WTC11 (cell line): ENCODE measurements around the gene TACR2. TPM values are rescaled to one million over a fixed set of nuclear protein-coding genes. Genes with fewer than 3 reads are reported as not detected.

Source experiments
- ATAC-seq: fragments of 200-7000 bp; cut with Tn5 transposase; 2 replicates; pipeline ENCODE4 v1.10.0; 2021; ENCODE audit warnings: mild to moderate bottlenecking, moderate library complexity
- CTCF ChIA-PET: fragments of 300-600 bp; sonication (Branson Sonifier 250); formaldehyde crosslinking; loops from one replicate; lab custom pipeline; 2021; ENCODE audit warnings: antibody characterized with exemption; lab: Charles Lee
- POLR2A ChIA-PET: fragments of 350-600 bp; sonication (Branson Sonifier 250); formaldehyde crosslinking; loops from one replicate; lab custom pipeline; 2021; ENCODE audit warnings: antibody characterized with exemption; lab: Charles Lee
- DNase-seq: peaks from one replicate; pipeline ENCODE4 v3.0.0; 2021; ENCODE audit warnings: low spot score
- H3K27ac Mint-ChIP-seq: 2 replicates; pipeline ENCODE4 v1.8.0; 2021; ENCODE audit warnings: mixed read lengths
- H3K27me3 Mint-ChIP-seq: 2 replicates; pipeline ENCODE4 v1.8.0; 2021; ENCODE audit warnings: low read depth, mild to moderate bottlenecking, moderate library complexity, mixed read lengths
- H3K36me3 Mint-ChIP-seq: 2 replicates; pipeline ENCODE4 v1.8.0; 2021; ENCODE audit warnings: mixed read lengths
- H3K4me1 Mint-ChIP-seq: 2 replicates; pipeline ENCODE4 v1.8.0; 2022; ENCODE audit warnings: mixed read lengths
- H3K4me3 Mint-ChIP-seq: 2 replicates; pipeline ENCODE4 v1.8.0; 2021; ENCODE audit warnings: mild to moderate bottlenecking, moderate library complexity, mixed read lengths
- H3K9me3 Mint-ChIP-seq: 2 replicates; pipeline ENCODE4 v1.8.0; 2021; ENCODE audit warnings: mixed read lengths
- CREM ChIP-seq: sonication (generic); formaldehyde crosslinking; IDR thresholded peaks from 2 replicates; pipeline ENCODE4 v1.8.1; 2022; ENCODE audit warnings: mild to moderate bottlenecking, missing genetic modification reagents, moderate library complexity
- E2F1 ChIP-seq: sonication (generic); formaldehyde crosslinking; IDR thresholded peaks from 2 replicates; pipeline ENCODE4 v1.8.0; 2022; ENCODE audit warnings: mild to moderate bottlenecking, missing genetic modification reagents
- ELF4 ChIP-seq: sonication (generic); formaldehyde crosslinking; IDR thresholded peaks from 2 replicates; pipeline ENCODE4 v1.8.1; 2022; ENCODE audit warnings: low read depth, mild to moderate bottlenecking, moderate library complexity, missing genetic modification reagents
- EMX1 ChIP-seq: fragments of 250-450 bp; sonication (Bioruptor Pico); IDR thresholded peaks from 2 replicates; pipeline ENCODE4 v1.8.0; 2021; ENCODE audit warnings: mild to moderate bottlenecking
- HMGXB4 ChIP-seq: sonication (generic); formaldehyde crosslinking; IDR thresholded peaks from 2 replicates; pipeline ENCODE4 v1.8.1; 2023; ENCODE audit warnings: mild to moderate bottlenecking, moderate library complexity, missing genetic modification reagents
- MLX ChIP-seq: sonication (generic); formaldehyde crosslinking; IDR thresholded peaks from 2 replicates; pipeline ENCODE4 v1.8.1; 2023; ENCODE audit warnings: mild to moderate bottlenecking, missing genetic modification reagents, moderate library complexity
- MYBL2 ChIP-seq: sonication (generic); formaldehyde crosslinking; IDR thresholded peaks from 2 replicates; pipeline ENCODE4 v1.8.1; 2023; ENCODE audit warnings: mild to moderate bottlenecking, moderate library complexity, missing genetic modification reagents
- PREB ChIP-seq: sonication (generic); formaldehyde crosslinking; IDR thresholded peaks from 2 replicates; pipeline ENCODE4 v1.8.1; 2022; ENCODE audit warnings: mild to moderate bottlenecking, missing genetic modification reagents, moderate library complexity, borderline replicate concordance
- RORB ChIP-seq: fragments of 250-450 bp; sonication (Bioruptor Pico); IDR thresholded peaks from 2 replicates; pipeline ENCODE4 v1.9.0; 2021; ENCODE audit warnings: mild to moderate bottlenecking
- SMAD4 ChIP-seq: sonication (generic); formaldehyde crosslinking; IDR thresholded peaks from 2 replicates; pipeline ENCODE4 v1.8.0; 2022; ENCODE audit warnings: mild to moderate bottlenecking, missing genetic modification reagents
- ZNF121 ChIP-seq: sonication (generic); formaldehyde crosslinking; IDR thresholded peaks from 2 replicates; pipeline ENCODE4 v1.8.0; 2023; ENCODE audit warnings: missing genetic modification reagents
- ZNF138 ChIP-seq: sonication (generic); formaldehyde crosslinking; conservative IDR thresholded peaks from 2 replicates; pipeline ENCODE4 v1.8.1; 2022; ENCODE audit warnings: mild to moderate bottlenecking, moderate library complexity, missing genetic modification reagents
- ZNF219 ChIP-seq: sonication (generic); formaldehyde crosslinking; IDR thresholded peaks from 2 replicates; pipeline ENCODE4 v1.8.0; 2023; ENCODE audit warnings: missing genetic modification reagents, mild to moderate bottlenecking, borderline replicate concordance
- ZNF232 ChIP-seq: sonication (generic); formaldehyde crosslinking; IDR thresholded peaks from 2 replicates; pipeline ENCODE4 v1.8.0; 2022; ENCODE audit warnings: mild to moderate bottlenecking, missing genetic modification reagents
- ZNF281 ChIP-seq: sonication (generic); formaldehyde crosslinking; IDR thresholded peaks from 2 replicates; pipeline ENCODE4 v1.8.0; 2023; ENCODE audit warnings: mild to moderate bottlenecking, missing genetic modification reagents
- ZNF416 ChIP-seq: fragments of 250-450 bp; sonication (Bioruptor Pico); IDR thresholded peaks from 2 replicates; pipeline ENCODE4 v1.9.0; 2021; ENCODE audit warnings: mild to moderate bottlenecking, inconsistent platforms
- total RNA-seq: library from RNA; stranded (reverse); gene quantifications from 3 replicates; pipeline ENCODE4 v1.2.3, GENCODE V29; 2021
- TF ChIP-seq, protein P1 (sequence below): sonication (generic); formaldehyde crosslinking; IDR thresholded peaks from 2 replicates; pipeline ENCODE4 v1.8.0; 2023; ENCODE audit warnings: missing genetic modification reagents, mild to moderate bottlenecking, borderline replicate concordance
- TF ChIP-seq, protein P2 (sequence below): sonication (generic); formaldehyde crosslinking; IDR thresholded peaks from 2 replicates; pipeline ENCODE4 v1.8.0; 2023; ENCODE audit warnings: missing genetic modification reagents
- TF ChIP-seq, protein P3 (sequence below): fragments of 250-450 bp; sonication (Bioruptor Pico); conservative IDR thresholded peaks from 2 replicates; pipeline ENCODE4 v1.9.0; 2021; ENCODE audit warnings: mild to moderate bottlenecking

Gene TACR2
- total RNA-seq, 1 experiment from 2014 or later = 0.20 TPM

GRCh38 chr10:69446229-69446628 lies 29.5 kb upstream of the TACR2 start:
- no peaks in the 10 kb centered on the region for H3K36me3 Mint-ChIP-seq
- ChIA-PET POLR2A (interaction anchor here (0.6 kb wide), 1 partner anchor 914 kb away, joined by 3 read pairs; no protein-coding TSS in a partner anchor), CTCF (interaction anchor here (0.5 to 1.6 kb wide), 6 partner anchors 20 to 883 kb away, joined by 3 to 6 read pairs (median 4); no protein-coding TSS in a partner anchor)
- H3K27ac Mint-ChIP-seq = no peak overlapping the region
- TF ChIP-seq, protein P1, sequence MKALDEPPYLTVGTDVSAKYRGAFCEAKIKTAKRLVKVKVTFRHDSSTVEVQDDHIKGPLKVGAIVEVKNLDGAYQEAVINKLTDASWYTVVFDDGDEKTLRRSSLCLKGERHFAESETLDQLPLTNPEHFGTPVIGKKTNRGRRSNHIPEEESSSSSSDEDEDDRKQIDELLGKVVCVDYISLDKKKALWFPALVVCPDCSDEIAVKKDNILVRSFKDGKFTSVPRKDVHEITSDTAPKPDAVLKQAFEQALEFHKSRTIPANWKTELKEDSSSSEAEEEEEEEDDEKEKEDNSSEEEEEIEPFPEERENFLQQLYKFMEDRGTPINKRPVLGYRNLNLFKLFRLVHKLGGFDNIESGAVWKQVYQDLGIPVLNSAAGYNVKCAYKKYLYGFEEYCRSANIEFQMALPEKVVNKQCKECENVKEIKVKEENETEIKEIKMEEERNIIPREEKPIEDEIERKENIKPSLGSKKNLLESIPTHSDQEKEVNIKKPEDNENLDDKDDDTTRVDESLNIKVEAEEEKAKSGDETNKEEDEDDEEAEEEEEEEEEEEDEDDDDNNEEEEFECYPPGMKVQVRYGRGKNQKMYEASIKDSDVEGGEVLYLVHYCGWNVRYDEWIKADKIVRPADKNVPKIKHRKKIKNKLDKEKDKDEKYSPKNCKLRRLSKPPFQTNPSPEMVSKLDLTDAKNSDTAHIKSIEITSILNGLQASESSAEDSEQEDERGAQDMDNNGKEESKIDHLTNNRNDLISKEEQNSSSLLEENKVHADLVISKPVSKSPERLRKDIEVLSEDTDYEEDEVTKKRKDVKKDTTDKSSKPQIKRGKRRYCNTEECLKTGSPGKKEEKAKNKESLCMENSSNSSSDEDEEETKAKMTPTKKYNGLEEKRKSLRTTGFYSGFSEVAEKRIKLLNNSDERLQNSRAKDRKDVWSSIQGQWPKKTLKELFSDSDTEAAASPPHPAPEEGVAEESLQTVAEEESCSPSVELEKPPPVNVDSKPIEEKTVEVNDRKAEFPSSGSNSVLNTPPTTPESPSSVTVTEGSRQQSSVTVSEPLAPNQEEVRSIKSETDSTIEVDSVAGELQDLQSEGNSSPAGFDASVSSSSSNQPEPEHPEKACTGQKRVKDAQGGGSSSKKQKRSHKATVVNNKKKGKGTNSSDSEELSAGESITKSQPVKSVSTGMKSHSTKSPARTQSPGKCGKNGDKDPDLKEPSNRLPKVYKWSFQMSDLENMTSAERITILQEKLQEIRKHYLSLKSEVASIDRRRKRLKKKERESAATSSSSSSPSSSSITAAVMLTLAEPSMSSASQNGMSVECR (CRISPR knock-in tag) = no peak
- TF ChIP-seq ELF4 (CRISPR knock-in tag) (no peak), ZNF219 (CRISPR knock-in tag) (no peak), EMX1 (no peak), ZNF232 (no peak), ZNF416 (no peak), MYBL2 (CRISPR knock-in tag) (no peak), ZNF138 (CRISPR knock-in tag) (no peak), HMGXB4 (CRISPR knock-in tag) (no peak), ZNF121 (no peak), RORB (CRISPR knock-in tag) (no peak), MLX (no peak), CREM (no peak), ZNF281 (no peak), SMAD4 (CRISPR knock-in tag) (no peak), PREB (CRISPR knock-in tag) (no peak), E2F1 (CRISPR knock-in tag) (no peak)
- TF ChIP-seq, protein P2, sequence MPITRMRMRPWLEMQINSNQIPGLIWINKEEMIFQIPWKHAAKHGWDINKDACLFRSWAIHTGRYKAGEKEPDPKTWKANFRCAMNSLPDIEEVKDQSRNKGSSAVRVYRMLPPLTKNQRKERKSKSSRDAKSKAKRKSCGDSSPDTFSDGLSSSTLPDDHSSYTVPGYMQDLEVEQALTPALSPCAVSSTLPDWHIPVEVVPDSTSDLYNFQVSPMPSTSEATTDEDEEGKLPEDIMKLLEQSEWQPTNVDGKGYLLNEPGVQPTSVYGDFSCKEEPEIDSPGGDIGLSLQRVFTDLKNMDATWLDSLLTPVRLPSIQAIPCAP (CRISPR knock-in tag) = no peak
- TF ChIP-seq, protein P3, sequence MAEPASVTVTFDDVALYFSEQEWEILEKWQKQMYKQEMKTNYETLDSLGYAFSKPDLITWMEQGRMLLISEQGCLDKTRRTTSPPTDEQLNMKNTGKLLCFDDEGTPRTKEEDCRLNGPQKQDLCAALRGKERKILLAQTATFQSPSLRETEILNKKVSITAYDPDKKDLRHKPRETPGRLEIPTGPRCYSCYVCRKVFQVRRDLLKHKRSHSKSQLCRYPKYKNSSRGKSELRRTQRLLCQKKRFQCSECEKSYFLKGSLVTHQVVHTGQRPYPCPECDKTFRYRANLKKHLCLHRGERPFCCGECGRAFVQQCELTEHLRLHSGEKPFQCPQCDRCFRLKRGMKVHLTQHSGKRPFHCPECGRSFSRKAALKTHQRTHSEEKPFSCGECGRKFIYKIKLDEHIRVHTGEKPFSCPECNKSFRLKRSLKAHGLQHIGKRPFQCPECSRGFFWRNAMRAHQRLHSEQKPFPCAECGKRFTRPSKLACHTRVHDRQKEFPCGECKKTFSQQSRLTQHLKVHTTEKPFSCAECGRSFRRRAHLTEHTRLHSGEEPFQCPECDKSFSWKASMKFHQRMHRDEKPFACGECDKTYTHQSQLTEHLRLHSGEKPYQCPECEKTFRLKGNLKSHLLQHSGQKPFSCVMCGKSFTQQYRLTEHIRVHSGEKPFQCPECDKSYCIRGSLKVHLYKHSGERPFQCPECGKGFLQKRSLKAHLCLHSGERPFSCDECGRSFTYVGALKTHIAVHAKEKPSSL = no peak
- no peak overlapping the region for H3K4me3 Mint-ChIP-seq
- peaks cover 58% of the 10 kb centered on the region for H3K27me3 Mint-ChIP-seq
- ATAC-seq (no peak), DNase-seq (no peak)
- H3K4me1 Mint-ChIP-seq = peaks cover 11% of the 10 kb centered on the region
- peaks cover 3% of the 10 kb centered on the region; the same call in 1 of the 2 replicates for H3K9me3 Mint-ChIP-seq
